SK-N-MC (cell line): Measurements from ENCODE around the gene SNX14.

ENCODE experiments used
- DNase-seq: peaks from one replicate; pipeline ENCODE4 v3.0.0-alpha.2; 2011; ENCODE audit warnings: low read depth, low spot score
- H3K27ac ChIP-seq: fragments of 200-600 bp; sonication (generic); 2 replicates; pipeline ENCODE4 v1.5.1; 2016; ENCODE audit warnings: mixed run types
- H3K36me3 ChIP-seq: fragments of 200-600 bp; sonication (generic); 2 replicates; pipeline ENCODE4 v1.6.1; 2017; ENCODE audit warnings: antibody characterized with exemption, low read length, mixed read lengths; ENCODE audit not compliant: insufficient read depth
- H3K4me3 ChIP-seq: fragments of 200-600 bp; sonication (generic); 2 replicates; pipeline ENCODE4 v1.5.1; 2016
- H3K9ac ChIP-seq: fragments of 200-600 bp; sonication (generic); 2 replicates; pipeline ENCODE4 v1.8.0; 2017; ENCODE audit warnings: mixed run types, mixed read lengths; ENCODE audit not compliant: insufficient read length
- H3K9me3 ChIP-seq: fragments of 200-600 bp; sonication (generic); 2 replicates; pipeline ENCODE4 v1.6.1; 2017; ENCODE audit warnings: low read depth, mild to moderate bottlenecking, antibody characterized with exemption, low read length, moderate library complexity, mixed read lengths
- EZH2 ChIP-seq: fragments of 200-600 bp; sonication (generic); IDR thresholded peaks from one replicate; pipeline ENCODE4 v1.6.1; 2017; ENCODE audit warnings: antibody characterized with exemption
- FOXP2 ChIP-seq: optimal IDR thresholded peaks from 2 replicates; pipeline ENCODE3; 2011; ENCODE audit warnings: mild to moderate bottlenecking, moderate library complexity; ENCODE audit not compliant: insufficient read depth; ENCODE audit errors: extremely low read length, control extremely low read depth
- POLR2AphosphoS5 ChIP-seq: IDR thresholded peaks from 2 replicates; pipeline ENCODE4 v1.6.1; 2012; ENCODE audit warnings: mild to moderate bottlenecking, low read depth, low read length, borderline replicate concordance

Gene SNX14

DNA sequence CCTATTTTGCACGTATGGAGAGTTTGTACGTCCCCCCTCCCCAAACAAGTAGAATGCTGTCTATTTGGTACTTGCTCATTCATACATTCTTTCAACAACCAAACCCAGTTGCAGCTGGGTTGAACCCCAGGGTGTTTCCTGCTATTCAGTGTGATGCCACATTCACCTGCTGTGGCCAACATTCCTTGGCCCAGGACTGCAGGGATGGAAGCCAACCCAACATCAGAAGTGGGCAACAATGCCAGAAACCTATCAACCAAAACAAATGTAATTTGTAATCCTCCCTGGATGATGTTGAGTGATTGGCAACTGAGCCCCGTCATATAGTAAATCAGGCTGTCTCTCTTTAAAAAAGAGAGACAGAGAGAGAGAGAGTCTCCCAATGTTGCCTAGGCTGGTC is 134.9 kb downstream of the SNX14 start:
- H3K9ac ChIP-seq: no peak overlapping the region
- DNase-seq: no peak
- H3K9me3 ChIP-seq: no peaks in the 10 kb centered on the region
- TF ChIP-seq POLR2AphosphoS5: no peak
- TF ChIP-seq EZH2: no peak
- TF ChIP-seq FOXP2: no peak
- H3K4me3 ChIP-seq: no peak overlapping the region
- no peaks in the 10 kb centered on the region for H3K36me3 ChIP-seq
- peak overlapping the region; percentile 2; the same call in 1 of the 2 replicates for H3K27ac ChIP-seq

GRCh38 chr6:85458184-85458583 is 135.5 kb downstream of the SNX14 start:
- Histone ChIP-seq H3K4me3 (no peak overlapping the region), H3K27ac (no peak overlapping the region), H3K9ac (no peak overlapping the region), H3K9me3 (no peaks in the 10 kb centered on the region), H3K36me3 (no peaks in the 10 kb centered on the region)
- TF ChIP-seq FOXP2: no peak
- no peak for TF ChIP-seq POLR2AphosphoS5
- TF ChIP-seq EZH2: no peak
- DNase-seq: no peak

- H3K4me3 ChIP-seq: no peak overlapping the region
Observed at GRCh38 chr6:85456782-85457181, 136.9 kb downstream of the SNX14 start.

More at GRCh38 chr6:85456782-85457181, 136.9 kb downstream of the SNX14 start:
- Histone ChIP-seq H3K9me3 (no peaks in the 10 kb centered on the region), H3K9ac (no peak overlapping the region), H3K36me3 (no peaks in the 10 kb centered on the region), H3K27ac (no peak overlapping the region)
- DNase-seq: no peak
- no peak for TF ChIP-seq FOXP2
- no peak for TF ChIP-seq POLR2AphosphoS5
- TF ChIP-seq EZH2: no peak
